Inflammatory macrophage (primary cell): Measurements from ENCODE around the gene CHST1.

ENCODE experiments used
- DNase-seq, 2 donors: peaks; one replicate each; pipeline ENCODE4 v3.0.0-alpha.2; 2020 to 2022
- total RNA-seq, 18 experiments: gene quantifications; one replicate each; lab custom pipeline; 2026; ENCODE audit warnings: mixed read lengths in 6 of 18, inconsistent platforms in 2 of 18; lab: John Stamatoyannopoulos, UW

CHST1 gene, protein sequence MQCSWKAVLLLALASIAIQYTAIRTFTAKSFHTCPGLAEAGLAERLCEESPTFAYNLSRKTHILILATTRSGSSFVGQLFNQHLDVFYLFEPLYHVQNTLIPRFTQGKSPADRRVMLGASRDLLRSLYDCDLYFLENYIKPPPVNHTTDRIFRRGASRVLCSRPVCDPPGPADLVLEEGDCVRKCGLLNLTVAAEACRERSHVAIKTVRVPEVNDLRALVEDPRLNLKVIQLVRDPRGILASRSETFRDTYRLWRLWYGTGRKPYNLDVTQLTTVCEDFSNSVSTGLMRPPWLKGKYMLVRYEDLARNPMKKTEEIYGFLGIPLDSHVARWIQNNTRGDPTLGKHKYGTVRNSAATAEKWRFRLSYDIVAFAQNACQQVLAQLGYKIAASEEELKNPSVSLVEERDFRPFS
- 0 to 0.65 (median 0) reads per million in 18 experiments for total RNA-seq

- no peak for DNase-seq
Measured at GRCh38 chr11:45665206-45665932, at the start of gene CHST1. CHST1 (minus strand) TSS chr11:45665622; CDS start chr11:45650923, 14,699 bp downstream.

DNA sequence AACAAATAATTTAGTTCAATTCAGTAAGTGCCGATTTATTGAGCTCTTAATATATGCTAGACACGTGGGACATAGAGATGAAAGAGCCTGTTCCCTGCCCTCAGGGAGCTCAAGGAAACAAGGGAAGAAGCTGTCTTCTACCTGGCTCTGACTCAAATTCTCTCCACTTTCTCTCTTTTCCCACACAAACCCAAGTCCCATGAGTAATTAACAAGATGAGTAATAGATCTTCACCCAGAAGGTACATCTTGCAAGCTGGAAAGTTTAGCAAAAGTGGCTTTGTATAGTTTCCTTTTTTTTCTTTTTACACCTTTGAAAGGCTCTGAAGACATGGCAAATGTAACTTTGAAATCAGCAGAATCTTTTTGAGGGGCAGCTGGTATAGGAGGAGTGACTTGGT, 48.2 kb upstream of the CHST1 start:
- no peak for DNase-seq

DNA sequence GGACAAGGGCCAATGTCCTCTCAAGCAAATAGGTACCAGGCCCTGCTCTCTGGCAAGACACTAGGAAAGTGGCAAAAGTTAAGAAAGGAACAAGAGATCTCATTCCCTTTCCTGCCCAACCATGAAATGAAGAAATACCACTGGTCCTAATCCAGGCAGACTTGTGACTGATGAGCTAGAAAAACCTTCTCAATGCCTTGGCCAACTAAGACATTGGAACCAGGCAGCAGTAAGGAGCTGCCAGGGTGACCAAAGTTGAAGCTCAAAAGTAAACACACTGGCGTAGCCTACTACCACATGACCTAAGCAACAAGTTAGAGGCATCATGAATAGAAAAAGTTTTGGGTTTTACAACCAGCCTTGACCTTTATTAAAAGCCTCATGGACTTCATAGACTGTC, 45.1 kb upstream of the CHST1 start:
- DNase-seq = no peak

DNA sequence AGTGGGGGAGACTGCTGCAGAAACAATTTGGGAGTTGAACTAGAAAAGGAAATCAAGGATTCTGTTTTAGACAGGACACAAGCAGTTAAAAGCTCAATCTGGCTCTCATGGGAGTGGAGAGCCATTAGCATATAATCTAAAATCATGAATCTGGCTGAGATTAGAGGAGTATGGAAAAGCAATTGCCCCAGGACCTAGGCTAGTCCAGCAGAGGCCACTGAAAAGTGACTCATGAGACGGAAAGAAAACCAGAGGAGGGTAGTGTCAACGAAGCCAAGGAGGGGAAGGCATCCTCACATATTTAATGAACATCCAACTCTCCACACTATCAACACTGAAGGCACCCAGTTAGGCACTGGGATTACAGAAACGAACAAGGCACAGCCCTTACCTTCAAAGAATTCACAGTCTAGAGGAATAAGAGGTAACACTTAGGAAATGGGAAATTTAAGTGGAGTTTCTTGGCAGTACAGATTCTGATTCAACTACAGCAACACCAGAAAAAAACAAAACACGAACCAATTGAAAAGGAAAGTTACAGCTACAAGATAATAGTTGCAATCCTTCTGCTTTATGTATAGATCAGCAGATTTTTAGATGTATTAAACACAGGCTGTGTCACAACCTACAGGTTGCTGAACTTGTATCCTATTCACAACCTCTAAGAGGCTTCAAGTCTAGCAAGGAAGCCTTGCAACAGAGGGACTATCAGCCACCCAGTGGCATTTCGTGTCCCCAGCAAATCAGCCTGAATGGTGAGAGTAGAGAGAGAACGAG, 43.7 kb upstream of the CHST1 start:
- no peak for DNase-seq

DNA sequence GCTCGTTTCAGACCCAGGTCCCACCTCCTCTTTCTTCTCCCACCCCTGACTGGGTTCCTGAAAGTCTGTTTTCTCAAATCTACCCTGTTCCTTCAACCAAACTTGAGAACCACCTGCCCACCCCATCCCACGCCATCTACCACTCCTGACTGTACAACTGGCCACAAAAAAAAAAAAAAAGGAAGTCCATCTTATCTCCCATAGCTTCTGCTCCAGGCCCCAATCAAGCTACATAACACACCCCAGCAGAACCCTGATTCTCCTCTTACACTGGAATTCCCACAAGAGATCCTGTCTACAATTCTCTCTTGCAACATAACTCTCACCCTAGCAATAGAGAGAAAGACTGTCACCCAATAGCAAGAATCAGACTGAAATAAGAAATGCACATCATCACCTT, 39.2 kb upstream of the CHST1 start:
- peak in 1 of 2 donors; percentile 6 for DNase-seq

GRCh38 chr11:45704133-45704532, 38.7 kb upstream of the CHST1 start:
- no peak for DNase-seq

DNA sequence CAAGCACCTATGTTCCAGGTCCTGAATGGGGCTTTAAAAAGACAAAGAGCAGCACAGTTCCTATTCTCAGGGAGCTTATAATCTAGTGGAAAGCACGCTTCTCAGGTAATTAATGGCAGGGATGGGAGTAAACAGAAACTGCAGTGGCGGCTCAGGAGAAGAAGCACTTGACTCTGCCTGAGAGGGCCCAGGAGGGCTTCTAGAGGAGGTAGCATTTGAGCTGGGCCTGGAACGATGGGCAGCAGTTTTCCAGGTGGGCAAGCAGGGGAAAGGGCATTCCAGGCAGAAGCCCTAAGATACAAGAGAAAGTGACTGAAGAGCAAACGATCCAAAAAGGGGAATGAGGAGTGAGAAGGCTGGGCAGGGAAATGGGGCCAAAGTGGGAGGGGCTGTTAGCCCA, 37.1 kb upstream of the CHST1 start:
- DNase-seq = no peak

DNA sequence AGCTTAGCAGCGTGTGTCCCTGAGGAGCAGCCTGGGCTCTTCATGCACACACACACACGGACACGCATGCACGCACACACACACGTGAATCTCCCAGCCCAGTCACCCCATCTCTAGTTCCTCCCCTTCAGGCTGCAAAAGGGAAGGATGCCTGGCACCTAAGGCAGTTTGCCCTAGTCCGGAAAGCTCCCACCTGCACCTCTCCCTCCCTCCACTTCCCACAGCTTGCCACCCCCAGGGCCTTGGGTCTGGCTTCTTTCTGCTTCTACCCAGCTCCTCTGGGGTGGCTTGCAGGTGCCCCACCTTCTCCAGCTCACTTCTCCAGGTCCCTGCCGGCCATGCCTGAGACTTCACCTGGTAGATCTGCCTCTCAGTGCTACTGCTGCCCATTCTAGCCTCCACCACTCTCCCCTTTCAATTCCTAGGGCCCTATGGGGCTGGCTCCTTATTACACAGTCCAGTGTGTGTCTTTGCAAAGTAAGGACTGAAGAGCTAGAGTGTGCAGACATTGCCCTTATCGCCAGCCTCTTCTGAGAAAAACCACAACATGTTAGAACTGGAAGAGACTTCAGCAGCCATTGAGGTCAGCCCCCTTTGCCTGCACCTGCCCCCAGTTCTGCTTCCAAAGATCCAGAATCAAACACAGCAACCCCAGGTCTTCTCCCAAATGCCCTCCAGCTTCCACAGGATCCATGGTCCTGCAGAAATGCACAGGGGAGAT, 33.5 kb upstream of the CHST1 start:
- DNase-seq = no peak

GRCh38 chr11:45692808-45693453, 27.5 kb upstream of the CHST1 start:
- DNase-seq = no peak

- DNase-seq = no peak
Measured at GRCh38 chr11:45688472-45689033, 23.1 kb upstream of the CHST1 start.

DNA sequence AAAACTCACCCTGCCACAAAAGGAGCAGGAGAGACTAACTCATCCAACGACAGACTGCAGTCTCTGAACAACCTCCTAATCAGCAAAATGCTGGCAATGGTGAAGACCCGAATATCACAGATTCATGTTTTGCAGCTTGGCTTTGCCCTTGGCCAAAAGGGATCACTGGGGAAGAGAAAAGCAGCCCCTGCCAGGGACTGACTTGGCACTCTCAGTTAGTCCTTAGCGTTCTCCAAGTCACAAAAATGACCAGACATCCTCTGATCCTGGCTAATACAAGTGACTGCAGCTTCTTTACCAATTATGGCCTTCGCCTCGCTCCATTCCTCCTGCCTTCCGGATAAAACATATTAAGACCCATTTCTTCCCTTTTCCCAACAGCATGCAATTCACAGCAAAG, 22.4 kb upstream of the CHST1 start:
- DNase-seq = no peak

DNA sequence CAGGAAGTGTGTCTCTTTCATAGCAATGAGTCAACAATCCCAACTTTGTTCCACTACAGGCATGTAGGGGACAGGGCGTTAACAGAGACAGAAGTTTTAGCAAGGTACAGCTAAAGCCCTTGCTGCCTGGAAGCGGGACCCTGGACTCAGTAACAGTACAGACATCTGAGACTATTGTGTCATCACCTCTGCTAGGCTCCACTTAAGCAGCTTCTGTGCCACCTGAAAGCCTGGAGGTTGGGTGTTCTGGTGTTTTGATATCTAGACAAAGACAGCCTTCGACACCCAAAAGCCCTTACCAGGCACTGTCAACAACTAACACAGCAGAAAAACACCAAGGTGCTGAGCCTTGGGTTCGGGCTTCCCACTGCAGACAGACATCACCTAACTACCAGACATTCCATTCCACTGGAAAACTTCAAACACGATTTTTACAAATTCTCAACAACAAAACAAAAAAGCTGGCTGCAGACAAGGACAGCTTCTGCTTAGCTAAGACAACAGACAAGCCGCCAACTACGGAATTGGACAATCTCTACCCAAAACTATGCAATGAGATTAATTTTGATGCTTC, 20.6 kb upstream of the CHST1 start:
- DNase-seq = no peak

DNA sequence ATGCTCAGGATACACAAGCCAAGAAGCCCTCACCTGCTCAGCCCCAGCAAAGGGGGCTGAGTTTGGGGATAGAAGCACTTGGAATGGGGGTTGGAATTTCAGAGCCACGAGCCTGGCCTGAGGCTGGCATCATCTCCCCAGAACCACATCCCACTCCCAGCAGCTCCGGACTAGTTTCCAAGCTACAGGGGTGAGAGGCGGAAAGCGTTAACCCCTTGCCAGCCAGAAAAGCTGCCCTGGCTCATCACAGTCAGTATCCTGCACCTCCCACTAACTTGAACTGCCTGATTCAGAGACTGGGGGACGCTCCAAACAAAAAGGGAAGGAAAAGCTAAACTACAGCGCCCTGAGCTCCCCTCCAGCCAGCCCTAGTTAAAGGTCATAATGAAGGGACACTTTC, 19.0 kb upstream of the CHST1 start:
- no peak for DNase-seq

DNA sequence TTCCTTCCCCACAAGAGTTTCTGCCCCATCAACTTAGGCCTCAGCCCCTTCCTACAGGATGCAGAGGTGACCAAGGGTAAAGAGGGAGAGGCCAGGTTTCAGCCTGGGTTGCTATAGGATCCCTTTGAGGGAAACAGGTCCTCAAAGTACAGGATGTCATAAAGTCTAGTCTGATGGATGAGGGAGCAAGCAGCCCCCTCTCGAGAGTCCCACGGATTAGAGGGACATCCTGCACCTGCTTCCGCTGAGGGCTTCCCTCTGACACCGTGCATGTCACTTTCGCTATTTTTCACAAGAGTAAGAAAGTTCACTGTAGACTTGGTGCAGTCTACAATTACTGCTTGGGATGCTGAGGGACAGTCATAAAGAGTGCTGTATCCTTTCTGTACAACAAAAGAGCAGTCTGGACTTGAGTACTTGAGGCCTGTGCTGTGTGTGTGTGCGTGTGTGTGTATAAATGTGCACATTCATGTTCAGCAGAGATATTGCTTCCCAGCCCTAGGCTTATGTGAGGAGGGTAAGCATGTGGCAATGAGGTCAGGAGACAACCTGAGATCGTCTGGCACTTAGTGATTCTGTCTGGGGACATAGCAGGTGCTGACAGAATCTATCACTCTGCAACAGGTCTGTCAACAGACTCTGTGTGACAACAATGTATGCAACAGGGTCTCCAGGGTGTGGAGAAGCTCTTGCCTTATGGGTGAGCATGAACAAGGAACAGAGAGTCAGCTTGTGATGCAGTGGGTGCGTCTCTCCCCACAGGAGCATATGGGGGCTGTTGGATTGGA, 18.0 kb upstream of the CHST1 start:
- no peak for DNase-seq

- DNase-seq = no peak
Measured at GRCh38 chr11:45679806-45680205, 14.4 kb upstream of the CHST1 start.

GRCh38 chr11:45678976-45679375, 13.6 kb upstream of the CHST1 start:
- DNase-seq = no peak

GRCh38 chr11:45677770-45678512, 12.5 kb upstream of the CHST1 start:
- no peak for DNase-seq

DNA sequence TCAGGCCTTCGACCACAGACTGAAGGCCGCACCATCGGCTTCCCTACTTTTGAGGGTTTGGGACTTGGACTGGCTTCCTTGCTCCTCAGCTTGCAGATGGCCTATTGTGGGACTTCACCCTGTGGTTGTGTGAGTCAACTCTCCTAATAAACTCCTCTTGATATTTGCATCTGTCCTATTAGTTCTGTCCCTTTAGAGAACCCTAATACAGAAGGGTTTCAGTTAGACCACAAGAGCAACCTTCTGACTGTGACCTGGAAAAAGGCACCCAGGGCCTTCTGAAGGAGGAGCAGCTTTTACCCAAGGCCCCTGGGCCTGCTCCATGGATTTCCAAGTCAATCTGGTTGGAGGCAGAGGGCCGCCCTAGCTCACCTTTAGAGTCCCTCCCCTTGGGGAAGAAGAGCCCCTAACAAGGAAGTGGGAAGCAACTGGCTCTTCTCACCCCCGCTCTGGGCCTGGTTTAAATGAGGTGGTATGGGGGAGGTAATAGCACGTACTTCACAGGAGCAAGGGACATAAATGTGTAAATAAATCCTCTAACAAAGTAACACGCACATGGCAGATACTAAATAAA, 11.2 kb upstream of the CHST1 start:
- DNase-seq = no peak

DNA sequence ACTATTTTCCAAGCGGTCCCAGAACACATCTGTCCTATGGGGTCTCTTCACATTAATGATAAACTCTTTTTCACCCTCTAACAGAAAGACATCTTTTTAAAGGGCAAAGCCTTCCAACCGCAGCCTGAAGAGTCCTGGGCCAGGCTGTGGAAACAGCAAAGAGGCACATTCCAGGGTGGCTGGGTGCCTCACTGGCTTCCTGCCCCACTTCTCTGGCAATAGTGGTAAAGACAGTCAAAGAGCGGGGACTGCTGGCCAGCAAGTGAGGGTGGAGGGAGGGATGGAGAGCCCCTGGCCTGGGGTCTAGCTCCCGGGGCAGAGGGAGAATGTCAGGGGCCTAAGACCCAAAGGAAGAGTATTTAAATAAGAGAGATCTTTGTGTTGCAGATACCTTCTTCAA, 10.2 kb upstream of the CHST1 start:
- no peak for DNase-seq
